ENCODE measurements around the gene GBGT1. TPM values are rescaled to one million over a fixed set of nuclear protein-coding genes. Genes with fewer than 3 reads are reported as not detected.

GBGT1 gene
- total RNA-seq, 1 donor from 2014 or later = 98.4 TPM

DNA sequence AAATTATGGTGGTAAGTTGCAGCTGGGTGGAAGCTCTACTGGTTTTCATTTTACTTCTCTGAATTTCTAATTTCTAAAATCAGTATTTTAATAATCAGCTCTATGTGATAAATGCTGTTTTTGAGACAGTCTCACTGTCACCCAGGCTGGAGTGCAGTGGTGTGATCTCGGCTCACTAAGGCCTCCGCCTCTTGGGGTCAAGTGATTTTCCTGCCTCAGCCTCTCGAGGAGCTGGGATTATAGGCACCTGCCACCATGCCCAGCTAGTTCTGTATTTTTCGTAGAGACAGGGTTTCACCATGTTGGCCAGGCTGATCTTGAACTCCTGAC is 41.1 kb downstream of the GBGT1 start:
- Mint-ChIP-seq H3K4me1 (ENCODE audit: unreplicated experiment) (peaks cover 54% of the 10 kb centered on the region), H3K27me3 (ENCODE audit: unreplicated experiment) (peaks cover 17% of the 10 kb centered on the region)

DNA sequence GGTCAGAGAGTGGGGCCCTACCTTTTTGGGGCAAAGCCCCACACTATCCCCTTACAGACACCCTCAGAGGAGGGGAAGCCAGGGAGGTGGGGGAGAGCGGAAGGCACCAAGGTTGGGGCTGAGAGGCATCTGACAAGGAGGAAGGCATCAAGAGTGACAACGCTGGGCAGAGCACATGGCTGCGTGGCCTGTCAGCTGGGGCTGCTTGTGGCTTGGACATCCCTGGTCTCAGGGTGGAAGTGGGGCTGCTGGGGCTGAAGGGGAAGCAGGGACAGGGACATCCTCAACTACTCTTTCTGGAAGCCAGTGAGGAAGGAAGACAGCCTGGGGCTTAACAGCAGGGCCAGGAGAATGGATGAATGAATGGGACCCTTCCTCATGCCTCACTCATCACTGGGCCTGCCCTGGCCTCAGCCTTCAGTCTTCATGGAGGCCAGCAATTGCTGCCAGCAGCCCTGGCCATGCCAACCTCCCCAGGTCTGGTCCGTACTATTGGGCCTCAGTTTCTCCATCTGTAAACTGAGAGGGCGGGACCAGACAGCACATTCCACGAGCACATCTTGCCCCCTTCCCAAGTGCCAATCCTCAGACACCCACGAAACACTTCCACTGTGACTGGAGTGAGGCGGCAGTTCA is 41.7 kb downstream of the GBGT1 start:
- TF ChIP-seq, protein P1, sequence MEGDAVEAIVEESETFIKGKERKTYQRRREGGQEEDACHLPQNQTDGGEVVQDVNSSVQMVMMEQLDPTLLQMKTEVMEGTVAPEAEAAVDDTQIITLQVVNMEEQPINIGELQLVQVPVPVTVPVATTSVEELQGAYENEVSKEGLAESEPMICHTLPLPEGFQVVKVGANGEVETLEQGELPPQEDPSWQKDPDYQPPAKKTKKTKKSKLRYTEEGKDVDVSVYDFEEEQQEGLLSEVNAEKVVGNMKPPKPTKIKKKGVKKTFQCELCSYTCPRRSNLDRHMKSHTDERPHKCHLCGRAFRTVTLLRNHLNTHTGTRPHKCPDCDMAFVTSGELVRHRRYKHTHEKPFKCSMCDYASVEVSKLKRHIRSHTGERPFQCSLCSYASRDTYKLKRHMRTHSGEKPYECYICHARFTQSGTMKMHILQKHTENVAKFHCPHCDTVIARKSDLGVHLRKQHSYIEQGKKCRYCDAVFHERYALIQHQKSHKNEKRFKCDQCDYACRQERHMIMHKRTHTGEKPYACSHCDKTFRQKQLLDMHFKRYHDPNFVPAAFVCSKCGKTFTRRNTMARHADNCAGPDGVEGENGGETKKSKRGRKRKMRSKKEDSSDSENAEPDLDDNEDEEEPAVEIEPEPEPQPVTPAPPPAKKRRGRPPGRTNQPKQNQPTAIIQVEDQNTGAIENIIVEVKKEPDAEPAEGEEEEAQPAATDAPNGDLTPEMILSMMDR (IDR thresholded peaks at IDR 0.05; ENCODE audit: unreplicated experiment) = no peak
- H3K27ac Mint-ChIP-seq (ENCODE audit: unreplicated experiment) = peak overlapping the region; percentile 74
- DNase-seq (ENCODE audit: low spot score) = no peak
- peak overlapping the region; percentile 83 for H3K4me3 Mint-ChIP-seq (ENCODE audit: unreplicated experiment)
- no peaks in the 10 kb centered on the region for H3K9me3 Mint-ChIP-seq (ENCODE audit: unreplicated experiment)
- peaks cover 24% of the 10 kb centered on the region for H3K36me3 Mint-ChIP-seq (ENCODE audit: low read depth, unreplicated experiment)
- H3K4me1 Mint-ChIP-seq (ENCODE audit: unreplicated experiment) = peaks cover 56% of the 10 kb centered on the region
- H3K27me3 Mint-ChIP-seq (ENCODE audit: unreplicated experiment) = peaks cover 20% of the 10 kb centered on the region

More for the DNA sequence above, 41.1 kb downstream of the GBGT1 start:
- Mint-ChIP-seq H3K36me3 (ENCODE audit: low read depth, unreplicated experiment) (peaks cover 22% of the 10 kb centered on the region), H3K27ac (ENCODE audit: unreplicated experiment) (peak overlapping the region; percentile 74), H3K9me3 (ENCODE audit: unreplicated experiment) (no peaks in the 10 kb centered on the region), H3K4me3 (ENCODE audit: unreplicated experiment) (peak overlapping the region; percentile 77)
- TF ChIP-seq, protein P1 (IDR thresholded peaks at IDR 0.05; ENCODE audit: unreplicated experiment) = no peak
- no peak for DNase-seq (ENCODE audit: low spot score)

DNA sequence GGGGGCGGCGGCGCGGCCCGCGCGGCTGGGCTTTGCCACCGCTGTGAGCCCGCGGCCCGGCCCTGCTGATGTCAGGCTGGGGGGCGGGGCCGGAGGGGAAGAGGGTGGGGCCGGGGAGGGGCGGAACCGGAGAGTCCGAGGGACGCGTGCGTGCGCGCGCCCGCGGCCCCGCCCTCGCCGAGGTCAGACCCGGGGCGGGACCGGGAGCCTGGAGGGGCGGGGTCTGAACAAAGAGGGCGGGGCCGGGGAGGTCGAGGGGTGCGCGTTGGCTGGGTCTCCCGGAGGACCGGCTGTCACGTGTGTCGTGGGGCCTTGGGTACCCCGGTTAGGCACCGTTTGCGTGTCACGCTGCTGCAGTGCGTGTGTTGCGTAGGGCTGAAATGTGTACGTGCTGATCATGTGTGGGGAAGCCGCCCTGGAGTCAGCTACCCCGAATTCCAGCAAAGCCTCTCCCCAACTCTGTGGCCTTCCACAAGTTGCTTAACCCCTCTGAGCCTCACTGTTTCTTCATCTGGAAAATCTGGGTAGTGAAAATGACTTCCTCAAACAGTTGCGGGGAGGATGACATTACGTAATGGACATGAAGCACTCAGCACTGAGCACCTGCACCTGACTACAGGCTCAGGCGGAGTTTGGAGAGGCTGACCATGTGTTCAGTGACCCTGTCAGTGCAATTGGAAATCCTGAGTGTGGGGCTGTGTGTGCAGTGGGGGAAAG is 42.4 kb downstream of the GBGT1 start, which contains the start of gene RALGDS:
Gene RALGDS, minus strand, starts transcription at position 43 of the 717 bp plus-strand sequence. CDS start 86 bp downstream, outside the sequence.
- TF ChIP-seq, protein P1 (IDR thresholded peaks at IDR 0.05; ENCODE audit: unreplicated experiment) = no peak
- peak within 1 kb of the TSS; percentile 91 for H3K4me3 Mint-ChIP-seq (ENCODE audit: unreplicated experiment)
- H3K9me3 Mint-ChIP-seq (ENCODE audit: unreplicated experiment) = no peaks in the 10 kb centered on the region
- DNase-seq (ENCODE audit: low spot score) = peak; percentile 90
- peaks cover 24% of the 10 kb centered on the region for H3K36me3 Mint-ChIP-seq (ENCODE audit: low read depth, unreplicated experiment)
- peaks cover 56% of the 10 kb centered on the region for H3K4me1 Mint-ChIP-seq (ENCODE audit: unreplicated experiment)
- peak within 1 kb of the TSS; percentile 83 for H3K27ac Mint-ChIP-seq (ENCODE audit: unreplicated experiment)
- peaks cover 20% of the 10 kb centered on the region for H3K27me3 Mint-ChIP-seq (ENCODE audit: unreplicated experiment)

DNA sequence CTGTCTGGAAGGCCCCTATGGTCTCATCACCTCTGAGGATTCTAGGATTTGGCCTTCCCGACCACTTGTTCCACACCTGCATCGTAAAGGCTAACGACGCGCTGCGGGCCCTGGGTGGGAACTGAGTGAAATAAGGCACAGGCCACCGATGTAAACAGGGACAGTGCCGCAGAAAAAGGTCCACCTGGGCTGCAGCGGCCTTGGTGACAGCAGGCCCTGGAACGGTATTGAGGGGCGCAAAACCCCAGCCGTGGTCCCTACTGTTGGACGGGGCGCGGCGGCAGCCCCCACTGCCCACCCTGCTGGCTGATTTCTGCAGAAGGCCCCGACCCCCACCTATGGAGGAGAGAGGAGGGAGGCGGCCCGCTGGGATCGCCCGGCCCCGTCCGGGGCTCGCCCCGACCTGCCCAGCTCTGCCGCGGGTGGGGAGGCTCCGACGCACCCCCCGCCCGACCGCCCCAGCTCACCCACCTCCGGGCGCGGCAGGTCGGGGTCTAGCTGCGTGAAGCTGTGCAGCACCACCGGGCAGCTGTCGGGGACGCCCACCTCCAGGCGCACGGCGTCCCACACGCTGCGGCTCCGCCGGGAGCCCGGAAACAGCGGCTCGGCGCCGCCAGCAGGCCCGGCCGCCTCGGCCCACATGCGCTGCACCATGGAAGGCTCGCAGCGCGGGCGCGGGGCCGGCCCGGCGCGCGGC is 43.1 kb downstream of the GBGT1 start:
- H3K27ac Mint-ChIP-seq (ENCODE audit: unreplicated experiment) = no peak overlapping the region
- no peak for DNase-seq (ENCODE audit: low spot score)
- peaks cover 24% of the 10 kb centered on the region for H3K36me3 Mint-ChIP-seq (ENCODE audit: low read depth, unreplicated experiment)
- H3K4me3 Mint-ChIP-seq (ENCODE audit: unreplicated experiment) = peak overlapping the region; percentile 91
- H3K9me3 Mint-ChIP-seq (ENCODE audit: unreplicated experiment) = no peaks in the 10 kb centered on the region
- TF ChIP-seq, protein P1 (IDR thresholded peaks at IDR 0.05; ENCODE audit: unreplicated experiment) = no peak
- peaks cover 23% of the 10 kb centered on the region for H3K27me3 Mint-ChIP-seq (ENCODE audit: unreplicated experiment)
- H3K4me1 Mint-ChIP-seq (ENCODE audit: unreplicated experiment) = peaks cover 60% of the 10 kb centered on the region

All from endothelial cell (in vitro differentiated cells).